ENCODE results near the gene PPP2R2D.
"Not testable (repeated sequence)": the region's sequence is repeated elsewhere in the genome, so short reads cannot be mapped to it uniquely, and the experiment has no call there.

PPP2R2D gene

GRCh38 chr10:131943021-131943814 is 42.4 kb downstream of the PPP2R2D start:
- no peak for TF ChIP-seq POLR2A (IDR thresholded peaks at IDR 0.05; ENCODE audit: low read length)
- TF ChIP-seq GATA1 (IDR thresholded peaks at IDR 0.05; ENCODE audit: low read depth, low read length): no peak
- DNase-seq: peak; percentile 56 to 60

- no peak for TF ChIP-seq GATA1 (IDR thresholded peaks at IDR 0.05; ENCODE audit: low read depth, low read length)
- no peak for TF ChIP-seq POLR2A (IDR thresholded peaks at IDR 0.05; ENCODE audit: low read length)
- no peak for DNase-seq
Measured at GRCh38 chr10:131944412-131944811, 43.6 kb downstream of the PPP2R2D start.

- TF ChIP-seq GATA1 (IDR thresholded peaks at IDR 0.05; ENCODE audit: low read depth, low read length) (no peak), POLR2A (IDR thresholded peaks at IDR 0.05; ENCODE audit: low read length) (no peak)
- DNase-seq: no peak
Measured at GRCh38 chr10:131944976-131945695, 44.3 kb downstream of the PPP2R2D start.

GRCh38 chr10:131946321-131946751 is 45.5 kb downstream of the PPP2R2D start:
- TF ChIP-seq GATA1 (IDR thresholded peaks at IDR 0.05; ENCODE audit: low read depth, low read length) (no peak), POLR2A (IDR thresholded peaks at IDR 0.05; ENCODE audit: low read length) (no peak)
- DNase-seq: no peak

GRCh38 chr10:131946880-131947279 is 46.1 kb downstream of the PPP2R2D start:
- DNase-seq: no peak
- no peak for TF ChIP-seq POLR2A (IDR thresholded peaks at IDR 0.05; ENCODE audit: low read length)
- TF ChIP-seq GATA1 (IDR thresholded peaks at IDR 0.05; ENCODE audit: low read depth, low read length): no peak

- TF ChIP-seq POLR2A (IDR thresholded peaks at IDR 0.05; ENCODE audit: low read length): no peak
- TF ChIP-seq GATA1 (IDR thresholded peaks at IDR 0.05; ENCODE audit: low read depth, low read length): no peak
- no peak for DNase-seq
Measured at GRCh38 chr10:131947631-131948347, 47.0 kb downstream of the PPP2R2D start.

GRCh38 chr10:131948501-131948900 is 47.7 kb downstream of the PPP2R2D start:
- DNase-seq: no peak
- TF ChIP-seq POLR2A (IDR thresholded peaks at IDR 0.05; ENCODE audit: low read length) (no peak), GATA1 (IDR thresholded peaks at IDR 0.05; ENCODE audit: low read depth, low read length) (no peak)

- no peak for DNase-seq
- no peak for TF ChIP-seq POLR2A (IDR thresholded peaks at IDR 0.05; ENCODE audit: low read length)
- TF ChIP-seq GATA1 (IDR thresholded peaks at IDR 0.05; ENCODE audit: low read depth, low read length): no peak
Measured at GRCh38 chr10:131949041-131949862, 48.4 kb downstream of the PPP2R2D start.

- not testable (repeated sequence) for DNase-seq
Measured at GRCh38 chr10:131949908-131950307, 49.1 kb downstream of the PPP2R2D start.

GRCh38 chr10:131954356-131954965 is 53.7 kb downstream of the PPP2R2D start:
- no peak for DNase-seq
- TF ChIP-seq POLR2A (IDR thresholded peaks at IDR 0.05; ENCODE audit: low read length) (no peak), GATA1 (IDR thresholded peaks at IDR 0.05; ENCODE audit: low read depth, low read length) (no peak)

GRCh38 chr10:131955591-131956340 is 55.0 kb downstream of the PPP2R2D start:
- DNase-seq: no peak
- TF ChIP-seq GATA1 (IDR thresholded peaks at IDR 0.05; ENCODE audit: low read depth, low read length) (no peak), POLR2A (IDR thresholded peaks at IDR 0.05; ENCODE audit: low read length) (no peak)

GRCh38 chr10:131959841-131960240 is 59.0 kb downstream of the PPP2R2D start:
- no peak for DNase-seq
- TF ChIP-seq POLR2A (IDR thresholded peaks at IDR 0.05; ENCODE audit: low read length): no peak
- no peak for TF ChIP-seq GATA1 (IDR thresholded peaks at IDR 0.05; ENCODE audit: low read depth, low read length)
